HEK293 (cell line): Measurements from ENCODE around the gene DPF3.

Experiments
- CTCF ChIP-seq: fragments of 450-650 bp; formaldehyde crosslinking; IDR thresholded peaks from 2 replicates; pipeline ENCODE4 v1.5.1; 2016; ENCODE audit warnings: missing biosample characterization, missing genetic modification characterization
- OSR2 ChIP-seq: fragments of 450-650 bp; formaldehyde crosslinking; IDR thresholded peaks from 2 replicates; pipeline ENCODE4 v1.5.1; 2016; ENCODE audit warnings: missing biosample characterization, missing genetic modification characterization
- TRIM28 ChIP-seq: IDR thresholded peaks from 2 replicates; pipeline ENCODE4 v1.6.1; 2011; ENCODE audit warnings: low read length, control low read depth, borderline replicate concordance
- ZBTB10 ChIP-seq: fragments of 450-650 bp; formaldehyde crosslinking; IDR thresholded peaks from 2 replicates; pipeline ENCODE4 v1.5.1; 2016; ENCODE audit warnings: missing biosample characterization, missing genetic modification characterization
- ZNF175 ChIP-seq: fragments of 450-650 bp; formaldehyde crosslinking; IDR thresholded peaks from 2 replicates; pipeline ENCODE4 v1.5.1; 2016; ENCODE audit warnings: missing biosample characterization, missing genetic modification characterization
- ZNF24 ChIP-seq: fragments of 450-650 bp; formaldehyde crosslinking; IDR thresholded peaks from 2 replicates; pipeline ENCODE4 v1.5.1; 2016; ENCODE audit warnings: missing biosample characterization, missing genetic modification characterization
- ZNF274 ChIP-seq, 2 experiments: fragments of 200-500 bp in 1 of 2; fragments of 450-650 bp in 1 of 2; sonication (Bioruptor generic) in 1 of 2; formaldehyde crosslinking in 1 of 2; IDR thresholded peaks; 2 replicates each; pipeline versions ENCODE4 v1.5.1 to v1.6.1; 2014 to 2016; ENCODE audit warnings: borderline replicate concordance in 1 of 2, inconsistent platforms in 1 of 2, low read length in 1 of 2, missing biosample characterization in 1 of 2, missing genetic modification characterization in 1 of 2
- ZNF514 ChIP-seq: fragments of 450-650 bp; formaldehyde crosslinking; IDR thresholded peaks from 2 replicates; pipeline ENCODE4 v1.5.1; 2016; ENCODE audit warnings: missing biosample characterization, missing genetic modification characterization
- ZNF561 ChIP-seq: fragments of 450-650 bp; IDR thresholded peaks from 2 replicates; pipeline ENCODE4 v1.5.1; 2018; ENCODE audit warnings: missing biosample characterization, missing genetic modification characterization, borderline replicate concordance
- ZNF707 ChIP-seq: fragments of 450-650 bp; formaldehyde crosslinking; IDR thresholded peaks from 2 replicates; pipeline ENCODE4 v1.5.1; 2016; ENCODE audit warnings: missing biosample characterization, missing genetic modification characterization

GRCh38 chr14:72649603-72650227, 244.2 kb downstream of the DPF3 start:
- TF ChIP-seq CTCF (tag by site-specific recombination): no peak
- no peak for TF ChIP-seq ZNF707 (tag by site-specific recombination)
- no peak for TF ChIP-seq ZNF561
- TF ChIP-seq ZNF274 (IDR thresholded peaks at IDR 0.05; ENCODE audit: low read length): no peak
- no peak for TF ChIP-seq ZNF274 (tag by site-specific recombination; IDR thresholded peaks at IDR 0.05; ENCODE audit: borderline replicate concordance)
- no peak for TF ChIP-seq ZNF175
- TF ChIP-seq ZBTB10 (tag by site-specific recombination): no peak
- TF ChIP-seq ZNF514: no peak
- TF ChIP-seq OSR2 (tag by site-specific recombination): no peak
- TF ChIP-seq TRIM28: no peak
- TF ChIP-seq ZNF24: no peak
